HCT116 (cell line): Measurements from ENCODE around the gene CPNE4. TPM values are rescaled to one million over a fixed set of nuclear protein-coding genes. Genes with fewer than 3 reads are reported as not detected.

Source experiments
- ATAC-seq: fragments of 200-7000 bp; cut with Tn5 transposase; 2 replicates; pipeline ENCODE4 v1.9.1; 2020; ENCODE audit warnings: mild to moderate bottlenecking, moderate library complexity
- BruUV-seq: library from RNA; stranded (reverse); fragments of 400-500 nt; replicated peaks from 2 replicates; lab custom pipeline; 2021; lab: Mats Ljungman, UMichigan
- CTCF ChIA-PET: fragments of 300-600 bp; sonication (Branson Sonifier 250); formaldehyde crosslinking; loops from one replicate; lab custom pipeline; 2021; ENCODE audit warnings: antibody characterized with exemption; lab: Charles Lee
- POLR2A ChIA-PET: fragments of 300-600, 350-600 bp; sonication (Branson Sonifier 250); formaldehyde crosslinking; loops from one replicate; lab custom pipeline; 2021; ENCODE audit warnings: antibody characterized with exemption; lab: Charles Lee
- RAD21 ChIA-PET, 2 experiments: fragments of 300-600 bp; sonication (Branson Sonifier 250); formaldehyde crosslinking; loops; one replicate each; lab custom pipeline; 2023; ENCODE audit warnings: low total read pairs in 2 of 2; ENCODE audit not compliant: uncharacterized antibody in 2 of 2, unreplicated experiment in 2 of 2, low non-redundant PET in 1 of 2; lab: Charles Lee
- DNase-seq: peaks from one replicate; pipeline ENCODE4 v3.0.0-alpha.2; 2010; ENCODE audit warnings: low read depth, low spot score
- H2AFZ ChIP-seq: fragments of 200-600 bp; shearing (Covaris generic), sonication (generic); 2 replicates; pipeline ENCODE4 v1.6.1; 2017; ENCODE audit warnings: low read depth, mixed run types, mixed read lengths, antibody characterized with exemption, low read length; ENCODE audit not compliant: poor library complexity, severe bottlenecking
- H3K27ac ChIP-seq: 2 replicates; pipeline ENCODE4 v1.5.1; 2012; ENCODE audit warnings: low read depth, low read length
- H3K27me3 ChIP-seq: fragments of 200-600 bp; sonication (generic); 2 replicates; pipeline ENCODE4 v1.6.1; 2016; ENCODE audit warnings: mixed run types, low read length, mixed read lengths; ENCODE audit not compliant: insufficient read depth
- H3K36me3 ChIP-seq, 2 experiments: fragments of 200-500 bp in 1 of 2; fragments of 200-600 bp in 1 of 2; sonication (Bioruptor generic) in 1 of 2; sonication (generic) in 1 of 2; 2 replicates each; pipeline versions ENCODE4 v1.5.1 to v1.6.1; 2014 to 2016; ENCODE audit warnings: low read length in 2 of 2, inconsistent platforms in 1 of 2, mixed read lengths in 1 of 2, mixed run types in 1 of 2; ENCODE audit not compliant: insufficient read depth in 2 of 2, control insufficient read depth in 1 of 2
- H3K4me1 ChIP-seq, 2 experiments: fragments of 200-600 bp in 1 of 2; sonication (generic) in 1 of 2; 2 replicates each; pipeline versions ENCODE4 v1.5.1 to v1.6.1; 2012 to 2017; ENCODE audit warnings: low read length in 2 of 2, inconsistent platforms in 1 of 2, mild to moderate bottlenecking in 1 of 2, mixed read lengths in 1 of 2, mixed run types in 1 of 2, moderate library complexity in 1 of 2; ENCODE audit not compliant: insufficient read depth in 2 of 2, control insufficient read depth in 1 of 2
- H3K4me2 ChIP-seq: fragments of 200-600 bp; sonication (generic); 2 replicates; pipeline ENCODE4 v1.6.1; 2017; ENCODE audit warnings: mixed run types, low read length, mixed read lengths
- H3K4me3 ChIP-seq, 2 experiments: fragments of 200-600 bp in 1 of 2; sonication (generic) in 1 of 2; replicated peaks in 1 of 2; 2 replicates each; pipeline ENCODE4 v1.5.1; 2011 to 2016; ENCODE audit warnings: low read length in 2 of 2, control low read depth in 1 of 2, low read depth in 1 of 2, mild to moderate bottlenecking in 1 of 2, mixed read lengths in 1 of 2, mixed run types in 1 of 2
- H3K79me2 ChIP-seq: fragments of 200-600 bp; sonication (generic); 2 replicates; pipeline ENCODE4 v1.6.1; 2017; ENCODE audit warnings: mild to moderate bottlenecking, mixed run types, low read length, moderate library complexity, mixed read lengths; ENCODE audit not compliant: insufficient read depth
- H3K9ac ChIP-seq: fragments of 200-600 bp; sonication (generic); 2 replicates; pipeline ENCODE4 v1.6.1; 2016; ENCODE audit warnings: low read length, mixed read lengths
- H3K9me2 ChIP-seq: fragments of 200-600 bp; sonication (generic), shearing (Covaris generic); 2 replicates; pipeline ENCODE4 v1.6.1; 2017; ENCODE audit warnings: mixed run types, mild to moderate bottlenecking, moderate library complexity; ENCODE audit not compliant: insufficient read depth
- H3K9me3 ChIP-seq, 2 experiments: fragments of 200-500 bp in 1 of 2; fragments of 200-600 bp in 1 of 2; sonication (Bioruptor generic) in 1 of 2; sonication (generic) in 1 of 2; 2 replicates each; pipeline ENCODE4 v1.6.1; 2014 to 2017; ENCODE audit warnings: low read length in 2 of 2, mixed read lengths in 2 of 2, inconsistent platforms in 1 of 2, low read depth in 1 of 2, mild to moderate bottlenecking in 1 of 2, mixed run types in 1 of 2, moderate library complexity in 1 of 2; ENCODE audit not compliant: control insufficient read depth in 1 of 2, insufficient read depth in 1 of 2
- H4K20me1 ChIP-seq: fragments of 200-600 bp; sonication (generic), shearing (Covaris generic); 2 replicates; pipeline ENCODE4 v1.6.1; 2017; ENCODE audit warnings: mixed run types, mild to moderate bottlenecking, moderate library complexity; ENCODE audit not compliant: insufficient read depth
- CEBPB ChIP-seq: IDR thresholded peaks from 2 replicates; pipeline ENCODE4 v1.6.1; 2012; ENCODE audit warnings: low read depth
- EGR1 ChIP-seq: IDR thresholded peaks from 2 replicates; pipeline ENCODE4 v1.6.1; 2012; ENCODE audit warnings: low read depth
- ELF1 ChIP-seq: IDR thresholded peaks from 2 replicates; pipeline ENCODE4 v1.6.1; 2012; ENCODE audit warnings: low read depth, borderline replicate concordance
- EZH2phosphoT487 ChIP-seq: fragments of 200-600 bp; IDR thresholded peaks from 2 replicates; pipeline ENCODE4 v1.6.1; 2018; ENCODE audit warnings: antibody characterized with exemption, borderline replicate concordance
- FOSL1 ChIP-seq: IDR thresholded peaks from 2 replicates; pipeline ENCODE4 v1.6.1; 2012; ENCODE audit warnings: low read depth
- JUND ChIP-seq: IDR thresholded peaks from 2 replicates; pipeline ENCODE4 v1.6.1; 2012
- RAD21 ChIP-seq: IDR thresholded peaks from 2 replicates; pipeline ENCODE4 v1.6.1; 2012; ENCODE audit warnings: low read depth, mild to moderate bottlenecking
- SIN3A ChIP-seq: IDR thresholded peaks from 2 replicates; pipeline ENCODE4 v1.6.1; 2012; ENCODE audit warnings: low read depth
- SP1 ChIP-seq: IDR thresholded peaks from 2 replicates; pipeline ENCODE4 v1.6.1; 2012; ENCODE audit warnings: low read depth
- TCF7L2 ChIP-seq: IDR thresholded peaks from 2 replicates; pipeline ENCODE4 v1.7.0; 2011; ENCODE audit warnings: borderline replicate concordance, inconsistent platforms; ENCODE audit not compliant: insufficient read depth, insufficient read length; ENCODE audit errors: extremely low read depth
- YY1 ChIP-seq: IDR thresholded peaks from 2 replicates; pipeline ENCODE4 v1.6.1; 2011; ENCODE audit warnings: low read length, low read depth, moderate library complexity, mild to moderate bottlenecking; ENCODE audit not compliant: insufficient replicate concordance; ENCODE audit errors: extremely low read depth
- ZNF274 ChIP-seq: fragments of 200-500 bp; sonication (Bioruptor generic); IDR thresholded peaks from 2 replicates; pipeline ENCODE4 v1.6.1; 2014; ENCODE audit warnings: mild to moderate bottlenecking, low read depth, low read length, inconsistent platforms
- intact Hi-C: fragments of 100-400 bp; cut with micrococcal nuclease; formaldehyde crosslinking; loops from 2 replicates; pipeline ENCODE4 v1.10.0; 2022
- total RNA-seq: library from RNA; stranded (reverse); gene quantifications from one replicate; pipeline ENCODE4 v1.2.1, GENCODE V29; 2021; ENCODE audit not compliant: unreplicated experiment
- TF ChIP-seq, protein P1 (sequence below): IDR thresholded peaks from 2 replicates; pipeline ENCODE4 v1.6.1; 2012

Gene CPNE4
- total RNA-seq, 1 experiment from 2014 or later: not detected

DNA sequence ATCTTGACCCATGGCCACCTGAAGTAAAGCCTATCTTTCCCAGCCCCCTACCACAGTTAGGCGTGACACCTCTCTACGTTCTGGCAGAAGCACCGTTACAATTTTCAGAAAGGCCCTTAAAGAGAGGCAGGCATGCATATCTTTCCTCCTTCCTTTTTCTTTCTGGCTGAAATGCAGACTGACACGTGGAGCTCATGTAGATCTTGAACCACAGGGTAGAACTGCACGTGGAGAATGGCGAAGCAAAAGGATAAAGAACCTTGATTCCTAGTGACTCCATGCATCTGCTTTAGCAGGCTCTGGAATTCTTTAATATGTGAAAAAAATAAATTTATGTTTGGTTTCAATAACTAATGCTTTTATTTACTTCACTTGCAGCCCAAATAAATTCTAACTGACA is 166.6 kb downstream of the CPNE4 start:
- CTCF ChIA-PET: no interaction called here
- H3K4me1 ChIP-seq: no peaks in the 10 kb centered on the region
- TF ChIP-seq SP1 (no peak), SIN3A (no peak), FOSL1 (no peak), ELF1 (no peak), RAD21 (no peak), TCF7L2 (no peak), ZNF274 (no peak), CEBPB (no peak), JUND (no peak), YY1 (no peak), EGR1 (no peak)
- TF ChIP-seq, protein P1, sequence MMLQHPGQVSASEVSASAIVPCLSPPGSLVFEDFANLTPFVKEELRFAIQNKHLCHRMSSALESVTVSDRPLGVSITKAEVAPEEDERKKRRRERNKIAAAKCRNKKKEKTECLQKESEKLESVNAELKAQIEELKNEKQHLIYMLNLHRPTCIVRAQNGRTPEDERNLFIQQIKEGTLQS: no peak
- no peak overlapping the region for H3K9ac ChIP-seq
- H3K27me3 ChIP-seq: no peaks in the 10 kb centered on the region
- no peaks in the 10 kb centered on the region for H4K20me1 ChIP-seq
- no peak for ATAC-seq
- H3K79me2 ChIP-seq: no peaks in the 10 kb centered on the region
- DNase-seq: no peak
- RAD21 ChIA-PET: no interaction called here
- no peak overlapping the region for H3K4me3 ChIP-seq
- intact Hi-C loops: no loop called here
- POLR2A ChIA-PET: no interaction called here
- H3K36me3 ChIP-seq: no peaks in the 10 kb centered on the region
- no peaks in the 10 kb centered on the region for H3K9me2 ChIP-seq
- BruUV-seq: no TSS peak
- H3K4me2 ChIP-seq: no peak overlapping the region
- no peak overlapping the region for H3K27ac ChIP-seq
- H2AFZ ChIP-seq: no peak overlapping the region
- no peaks in the 10 kb centered on the region for H3K9me3 ChIP-seq

DNA sequence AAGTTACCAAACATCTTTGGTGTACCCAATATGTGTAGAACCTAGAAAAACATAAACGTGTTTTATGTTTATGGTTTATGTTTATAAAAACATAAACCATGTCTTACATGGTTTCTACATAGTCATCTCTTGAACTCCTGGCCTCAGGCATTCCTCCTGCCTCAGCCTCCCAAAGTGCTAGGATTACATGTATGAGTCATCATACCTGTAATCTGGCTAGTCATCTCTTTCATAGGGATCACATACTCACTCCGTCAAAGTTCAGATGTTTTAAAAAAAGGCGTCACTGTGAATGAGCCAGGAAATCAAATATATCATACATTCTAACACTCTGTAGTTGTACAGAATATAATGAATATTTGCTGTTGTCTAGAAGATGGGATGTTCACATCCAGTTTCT is 178.6 kb downstream of the CPNE4 start:
- intact Hi-C loops: no loop called here
- TF ChIP-seq EZH2phosphoT487 (no peak), EGR1 (no peak), FOSL1 (no peak)
- RAD21 ChIA-PET: no interaction called here
- H4K20me1 ChIP-seq: no peaks in the 10 kb centered on the region
- H3K27ac ChIP-seq: no peak overlapping the region
- peaks cover 20% of the 10 kb centered on the region for H3K27me3 ChIP-seq
- no peak overlapping the region for H3K4me2 ChIP-seq
- H3K79me2 ChIP-seq: no peaks in the 10 kb centered on the region
- POLR2A ChIA-PET: no interaction called here
- H3K36me3 ChIP-seq: no peaks in the 10 kb centered on the region
- no peaks in the 10 kb centered on the region for H3K4me1 ChIP-seq
- DNase-seq (no peak), ATAC-seq (no peak)
- BruUV-seq: no TSS peak
- no peaks in the 10 kb centered on the region for H3K9me2 ChIP-seq
- H3K9me3 ChIP-seq: no peaks in the 10 kb centered on the region
- no peak overlapping the region for H2AFZ ChIP-seq
- CTCF ChIA-PET: no interaction called here
- no peak overlapping the region for H3K4me3 ChIP-seq
- H3K9ac ChIP-seq: no peak overlapping the region
